RWPE1 (cell line): Measurements from ENCODE around the gene MYO16.
A peak's percentile ranks its signal among the peaks of the same experiment; 100 is the strongest.

Experiments used
- CTCF ChIA-PET: fragments of 350-600 bp; sonication (Branson Sonifier 250); formaldehyde crosslinking; extraction: SDS; loops from one replicate; lab custom pipeline; 2021; lab: Yijun Ruan, JAX
- POLR2A ChIA-PET: fragments of 400-600 bp; formaldehyde crosslinking; extraction: SDS; loops from one replicate; lab custom pipeline; 2020; ENCODE audit warnings: antibody characterized with exemption; ENCODE audit not compliant: low non-redundant PET; lab: Yijun Ruan, JAX
- DNase-seq: peaks from one replicate; pipeline ENCODE4 v3.0.0; 2012; ENCODE audit warnings: low spot score
- H3K27ac ChIP-seq: fragments of 450-650 bp; 2 replicates; pipeline ENCODE4 v1.5.1; 2017
- TF ChIP-seq, protein P1 (sequence below): fragments of 450-650 bp; conservative IDR thresholded peaks from 2 replicates; pipeline ENCODE4 v1.5.1; 2017; ENCODE audit warnings: low read depth, mild to moderate bottlenecking

The MYO16 gene

DNA sequence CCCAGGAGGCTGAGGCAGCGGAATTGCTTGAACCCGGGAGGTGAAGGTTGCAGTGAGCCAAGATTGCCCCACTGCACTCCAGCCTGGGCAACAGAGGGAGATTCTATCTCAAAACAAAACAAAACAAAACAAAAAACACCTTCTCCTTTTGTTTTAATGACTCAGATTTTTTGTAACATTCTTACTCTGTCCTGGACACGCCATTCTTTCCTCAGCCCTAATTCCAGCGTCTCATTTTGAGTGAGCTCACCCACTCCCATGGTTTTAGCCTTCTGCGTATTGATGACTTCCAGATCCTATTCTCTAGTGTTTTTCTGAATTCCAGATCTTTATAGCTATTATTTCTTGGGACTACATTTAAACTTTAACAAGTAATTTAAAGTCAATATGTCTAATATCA, 326.3 kb downstream of the MYO16 start:
- DNase-seq, result no peak
- POLR2A ChIA-PET, result no interaction called here
- TF ChIP-seq, protein P1, sequence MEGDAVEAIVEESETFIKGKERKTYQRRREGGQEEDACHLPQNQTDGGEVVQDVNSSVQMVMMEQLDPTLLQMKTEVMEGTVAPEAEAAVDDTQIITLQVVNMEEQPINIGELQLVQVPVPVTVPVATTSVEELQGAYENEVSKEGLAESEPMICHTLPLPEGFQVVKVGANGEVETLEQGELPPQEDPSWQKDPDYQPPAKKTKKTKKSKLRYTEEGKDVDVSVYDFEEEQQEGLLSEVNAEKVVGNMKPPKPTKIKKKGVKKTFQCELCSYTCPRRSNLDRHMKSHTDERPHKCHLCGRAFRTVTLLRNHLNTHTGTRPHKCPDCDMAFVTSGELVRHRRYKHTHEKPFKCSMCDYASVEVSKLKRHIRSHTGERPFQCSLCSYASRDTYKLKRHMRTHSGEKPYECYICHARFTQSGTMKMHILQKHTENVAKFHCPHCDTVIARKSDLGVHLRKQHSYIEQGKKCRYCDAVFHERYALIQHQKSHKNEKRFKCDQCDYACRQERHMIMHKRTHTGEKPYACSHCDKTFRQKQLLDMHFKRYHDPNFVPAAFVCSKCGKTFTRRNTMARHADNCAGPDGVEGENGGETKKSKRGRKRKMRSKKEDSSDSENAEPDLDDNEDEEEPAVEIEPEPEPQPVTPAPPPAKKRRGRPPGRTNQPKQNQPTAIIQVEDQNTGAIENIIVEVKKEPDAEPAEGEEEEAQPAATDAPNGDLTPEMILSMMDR, result no peak
- H3K27ac ChIP-seq, result no peak overlapping the region
- CTCF ChIA-PET, result interaction anchor here (0.6 kb wide), 1 partner anchor 61 kb away, joined by 3 read pairs; no protein-coding TSS in a partner anchor

DNA sequence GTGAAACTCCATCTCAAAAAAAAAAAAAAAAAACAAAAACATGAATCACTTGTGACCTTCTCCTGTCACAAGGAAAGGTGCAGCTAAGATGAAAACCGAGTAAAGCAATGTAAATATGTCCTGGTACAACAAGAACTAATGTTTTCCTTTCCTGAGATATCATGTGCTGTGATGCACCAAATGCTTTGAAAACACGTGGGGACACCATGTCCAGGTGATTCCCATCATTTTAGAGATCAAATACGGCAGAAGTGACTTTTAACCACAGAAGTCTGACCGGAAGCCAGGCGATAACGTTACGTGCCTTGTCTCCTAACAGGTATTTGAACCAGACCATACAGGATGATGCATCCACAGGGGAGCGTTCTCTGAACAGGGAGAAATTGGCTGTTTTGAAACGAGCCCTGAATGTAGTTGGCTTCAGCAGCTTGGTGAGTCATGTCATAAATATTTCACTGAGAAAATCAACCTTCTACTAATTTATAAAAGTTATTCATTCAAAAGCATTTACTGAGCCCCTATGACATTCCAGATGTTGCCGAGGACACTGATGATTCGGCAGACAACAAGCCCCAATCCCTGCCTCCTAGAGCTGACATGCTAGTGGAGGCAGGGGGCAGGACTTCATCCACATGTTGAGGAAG, 328.1 kb downstream of the MYO16 start:
- TF ChIP-seq, protein P1, result no peak
- DNase-seq, result peak; percentile 73
- ChIA-PET CTCF (no interaction called here), POLR2A (no interaction called here)
- peak overlapping the region; percentile 70 for H3K27ac ChIP-seq

DNA sequence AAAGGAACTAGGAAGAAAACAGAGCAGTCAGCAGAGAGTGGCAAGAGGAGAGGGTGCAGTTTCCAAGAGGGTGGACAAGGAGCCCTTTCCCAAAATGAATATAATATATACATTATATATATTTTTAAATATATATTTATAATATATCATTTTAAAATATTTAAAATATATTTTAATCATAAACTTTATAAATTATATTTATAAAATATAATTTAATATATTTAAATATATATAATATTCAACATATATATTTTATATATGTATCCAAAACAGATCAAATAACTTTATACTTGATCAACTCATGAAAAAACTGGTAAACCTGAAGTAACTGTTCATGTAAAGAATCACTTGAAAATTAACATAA, 328.6 kb downstream of the MYO16 start:
- POLR2A ChIA-PET, result no interaction called here
- H3K27ac ChIP-seq, result peak overlapping the region; percentile 70; the same call in 1 of the 2 replicates
- no peak for DNase-seq
- TF ChIP-seq, protein P1, result no peak
- CTCF ChIA-PET, result no interaction called here

DNA sequence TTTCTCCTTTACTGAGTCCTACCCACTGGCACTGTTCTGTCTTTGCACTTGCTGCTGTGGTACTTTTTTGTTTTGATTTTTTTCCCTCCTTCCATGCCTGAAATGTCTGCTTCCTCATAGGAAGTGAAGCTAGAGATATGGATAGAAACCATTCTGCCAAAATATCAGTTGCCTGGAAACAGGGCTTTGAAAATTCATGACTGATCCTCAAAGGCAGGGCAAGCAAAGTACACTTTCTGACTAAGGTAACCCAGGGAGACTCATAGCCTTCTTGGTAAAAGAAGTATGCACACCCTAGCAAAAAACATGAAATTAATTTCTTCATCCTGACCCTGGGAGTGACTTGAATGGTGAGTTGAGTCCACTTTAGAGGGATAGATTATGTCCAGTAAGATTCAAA, 329.8 kb downstream of the MYO16 start:
- peak overlapping the region; percentile 56 for H3K27ac ChIP-seq
- CTCF ChIA-PET, result interaction anchor here (0.6 to 1.1 kb wide), 4 partner anchors 44 to 1060 kb away, joined by 3 read pairs; no protein-coding TSS in a partner anchor
- TF ChIP-seq, protein P1, result no peak
- POLR2A ChIA-PET, result no interaction called here
- no peak for DNase-seq

DNA sequence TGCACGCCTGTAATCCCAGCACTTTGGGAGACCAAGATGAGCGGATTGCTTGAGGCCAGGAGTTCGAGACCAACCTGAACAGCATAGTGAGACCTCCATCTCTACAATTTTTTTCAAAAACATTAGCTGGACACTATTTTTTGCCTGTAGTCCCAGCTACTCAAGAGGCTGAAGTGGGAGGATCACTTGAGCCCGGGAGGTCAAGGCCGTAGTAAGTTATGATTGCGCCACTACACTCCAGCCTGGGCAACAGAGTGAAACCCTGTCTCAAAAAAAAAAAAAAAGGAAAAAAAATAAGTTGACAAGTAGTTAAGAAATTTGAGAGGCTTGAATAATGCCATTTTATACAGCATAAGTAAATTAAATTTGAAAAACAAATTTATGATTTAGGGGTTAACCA, 330.6 kb downstream of the MYO16 start:
- ChIA-PET POLR2A (no interaction called here), CTCF (interaction anchor here (0.6 to 1.1 kb wide), 3 partner anchors 34 to 825 kb away, joined by 3 read pairs; no protein-coding TSS in a partner anchor)
- no peak overlapping the region for H3K27ac ChIP-seq
- TF ChIP-seq, protein P1, result no peak
- DNase-seq, result no peak

DNA sequence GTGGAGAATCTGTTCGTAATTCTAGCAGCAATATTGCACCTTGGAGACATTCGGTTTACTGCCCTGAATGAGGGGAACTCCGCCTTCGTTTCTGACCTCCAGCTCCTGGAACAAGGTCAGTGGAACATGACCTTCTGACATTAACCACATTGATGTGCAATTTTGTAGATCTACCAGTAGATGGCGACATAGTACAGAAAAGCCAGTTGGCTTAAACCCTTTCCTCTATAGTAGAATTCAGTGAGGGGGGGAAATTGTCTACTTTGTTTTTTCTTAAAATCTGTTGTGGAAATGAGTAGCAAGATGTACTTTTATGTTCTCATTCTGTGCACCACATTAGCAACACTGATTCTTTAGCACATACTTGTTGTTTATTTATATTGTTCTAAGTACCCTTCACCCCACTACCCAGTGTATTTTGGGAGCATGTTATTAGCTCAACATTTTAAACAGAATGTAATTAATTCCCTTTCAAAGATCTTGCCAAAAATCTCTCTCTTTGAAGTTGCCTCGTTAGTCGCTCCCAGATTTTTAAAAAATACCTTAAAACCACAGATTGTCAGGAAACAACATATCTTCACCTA, 332.2 kb downstream of the MYO16 start:
- DNase-seq, result peak; percentile 48
- CTCF ChIA-PET, result interaction anchor here (0.5 to 1.3 kb wide), 11 partner anchors 46 to 1198 kb away, joined by 3 to 4 read pairs (median 3); no protein-coding TSS in a partner anchor
- H3K27ac ChIP-seq, result no peak overlapping the region
- POLR2A ChIA-PET, result no interaction called here
- TF ChIP-seq, protein P1, result peak; percentile 78
